ENCODE results near the gene LILRA5. TPM values are rescaled to one million over a fixed set of nuclear protein-coding genes. Genes with fewer than 3 reads are reported as not detected.

Gene LILRA5
- total and polyA plus RNA-seq, 2 donors (not counting 1 experiment from before 2014, with no cell fraction given), result 1.8 TPM; not detected in 1

GRCh38 chr19:54338521-54338920, 25.6 kb upstream of the LILRA5 start:
- Mint-ChIP-seq H3K27ac (peak overlapping the region; percentile 87), H3K4me3 (peak overlapping the region; percentile 77), H3K27me3 (no peaks in the 10 kb centered on the region), H3K4me1 (peaks cover 76% of the 10 kb centered on the region), H3K9me3 (ENCODE audit: insufficient read depth) (no peaks in the 10 kb centered on the region)
- Histone ChIP-seq H3K36me3 (replicated peaks in 1 of 2; ENCODE audit: control extremely low read depth in 1 of 2, control insufficient read depth in 1 of 2, extremely low read depth in 1 of 2, insufficient read depth in 2 of 2, low read length in 1 of 2) (no peaks in the 10 kb centered on the region), H3K27me3 (replicated peaks in 1 of 4; ENCODE audit: control extremely low read depth in 1 of 4, control insufficient read depth in 3 of 4, insufficient read depth in 4 of 4, low read length in 3 of 4) (no peaks in the 10 kb centered on the region), H3K9ac (ENCODE audit: low read length) (no peak overlapping the region), H2AFZ (ENCODE audit: insufficient read depth, low read depth, low read length, poor library complexity, severe bottlenecking) (no peak overlapping the region), H3K79me2 (ENCODE audit: control insufficient read depth, insufficient read depth, low read length) (no peaks in the 10 kb centered on the region), H3K4me3 (ENCODE audit: control extremely low read depth in 1 of 5, extremely low read depth in 1 of 5, insufficient read depth in 1 of 5, low read depth in 2 of 5, low read length in 4 of 5) (no peak overlapping the region), H3K27ac (ENCODE audit: low read length in 2 of 2) (peak overlapping the region; percentile 31 to 64), H3K9me3 (ENCODE audit: control extremely low read depth in 1 of 3, control insufficient read depth in 2 of 3, insufficient read depth in 1 of 3, low read length in 2 of 3) (no peaks in the 10 kb centered on the region), H4K20me1 (ENCODE audit: control insufficient read depth, insufficient read depth, low read length, poor library complexity, severe bottlenecking) (no peaks in the 10 kb centered on the region), H3K4me2 (replicated peaks; ENCODE audit: low read depth, low read length, poor library complexity, severe bottlenecking) (peak overlapping the region; percentile 74), H3K4me1 (ENCODE audit: control insufficient read depth in 2 of 2, insufficient read depth in 2 of 2, low read length in 2 of 2) (peaks cover 58 to 60% of the 10 kb centered on the region in 2 donors)
- WGBS (ENCODE audit: insufficient coverage), result 71% methylated on average over 2 of the region's 6 CpGs
- no peak for TF ChIP-seq CTCF (IDR thresholded peaks at IDR 0.05)
- no peak for TF ChIP-seq EZH2 (IDR thresholded peaks at IDR 0.05; ENCODE audit: borderline replicate concordance, insufficient read depth, low read depth, low read length, poor library complexity, severe bottlenecking)
- ChIA-PET CTCF (interaction anchor here (1.2 to 1.5 kb wide), 2 partner anchors 15 to 18 kb away, joined by 3 read pairs; no protein-coding TSS in a partner anchor), POLR2A (no interaction called here)
- ATAC-seq (ENCODE audit: low read depth), result no peak
- no peak for DNase-seq
- intact Hi-C loops (cut with micrococcal nuclease), result loop anchor here (2.0 kb wide), 1 partner anchor 14 kb away; no protein-coding TSS in a partner anchor

- Mint-ChIP-seq H3K9me3 (ENCODE audit: insufficient read depth) (no peaks in the 10 kb centered on the region), H3K27me3 (no peaks in the 10 kb centered on the region), H3K4me3 (peak overlapping the region; percentile 77), H3K4me1 (peaks cover 77% of the 10 kb centered on the region), H3K27ac (peak overlapping the region; percentile 87)
- Histone ChIP-seq H3K36me3 (replicated peaks in 1 of 2; ENCODE audit: control extremely low read depth in 1 of 2, control insufficient read depth in 1 of 2, extremely low read depth in 1 of 2, insufficient read depth in 2 of 2, low read length in 1 of 2) (no peaks in the 10 kb centered on the region), H3K4me3 (ENCODE audit: control extremely low read depth in 1 of 5, extremely low read depth in 1 of 5, insufficient read depth in 1 of 5, low read depth in 2 of 5, low read length in 4 of 5) (no peak overlapping the region), H3K27ac (ENCODE audit: low read length in 2 of 2) (peak overlapping the region in 1 of 2 donors; percentile 64), H4K20me1 (ENCODE audit: control insufficient read depth, insufficient read depth, low read length, poor library complexity, severe bottlenecking) (no peaks in the 10 kb centered on the region), H3K27me3 (replicated peaks in 1 of 4; ENCODE audit: control extremely low read depth in 1 of 4, control insufficient read depth in 3 of 4, insufficient read depth in 4 of 4, low read length in 3 of 4) (no peaks in the 10 kb centered on the region), H3K9ac (ENCODE audit: low read length) (no peak overlapping the region), H3K9me3 (ENCODE audit: control extremely low read depth in 1 of 3, control insufficient read depth in 2 of 3, insufficient read depth in 1 of 3, low read length in 2 of 3) (no peaks in the 10 kb centered on the region), H2AFZ (ENCODE audit: insufficient read depth, low read depth, low read length, poor library complexity, severe bottlenecking) (no peak overlapping the region), H3K79me2 (ENCODE audit: control insufficient read depth, insufficient read depth, low read length) (no peaks in the 10 kb centered on the region), H3K4me1 (ENCODE audit: control insufficient read depth in 2 of 2, insufficient read depth in 2 of 2, low read length in 2 of 2) (peaks cover 58 to 63% of the 10 kb centered on the region in 2 donors), H3K4me2 (replicated peaks; ENCODE audit: low read depth, low read length, poor library complexity, severe bottlenecking) (no peak overlapping the region)
- DNase-seq, result no peak
- no peak for ATAC-seq (ENCODE audit: low read depth)
- intact Hi-C loops (cut with micrococcal nuclease), result loop anchor here (2.0 kb wide), 1 partner anchor 15 kb away; no protein-coding TSS in a partner anchor
- 88% methylated on average over 7 of the region's 9 CpGs for WGBS (ENCODE audit: insufficient coverage)
- ChIA-PET POLR2A (no interaction called here), CTCF (interaction anchor here (1.2 to 1.5 kb wide), 2 partner anchors 14 to 19 kb away, joined by 3 read pairs; no protein-coding TSS in a partner anchor)
- TF ChIP-seq CTCF (IDR thresholded peaks at IDR 0.05) (no peak), EZH2 (IDR thresholded peaks at IDR 0.05; ENCODE audit: borderline replicate concordance, insufficient read depth, low read depth, low read length, poor library complexity, severe bottlenecking) (no peak)
These were observed 24.9 kb upstream of the LILRA5 start for GRCh38 chr19:54337858-54338230.
